HG03139 (cell line): ENCODE results near the gene FAM118B.
A peak's percentile ranks its signal among the peaks of the same experiment; 100 is the strongest.
"Not testable (repeated sequence)": the region's sequence is repeated elsewhere in the genome, so short reads cannot be mapped to it uniquely, and the experiment has no call there.

ENCODE experiments used
- ATAC-seq: cut with Tn5 transposase; IDR thresholded peaks from one replicate; pipeline ENCODE4 v1.9.1; 2021; ENCODE audit not compliant: unreplicated experiment

The FAM118B gene

GRCh38 chr11:126308771-126309170, 97.2 kb downstream of the FAM118B start:
- ATAC-seq = not testable (repeated sequence)

DNA sequence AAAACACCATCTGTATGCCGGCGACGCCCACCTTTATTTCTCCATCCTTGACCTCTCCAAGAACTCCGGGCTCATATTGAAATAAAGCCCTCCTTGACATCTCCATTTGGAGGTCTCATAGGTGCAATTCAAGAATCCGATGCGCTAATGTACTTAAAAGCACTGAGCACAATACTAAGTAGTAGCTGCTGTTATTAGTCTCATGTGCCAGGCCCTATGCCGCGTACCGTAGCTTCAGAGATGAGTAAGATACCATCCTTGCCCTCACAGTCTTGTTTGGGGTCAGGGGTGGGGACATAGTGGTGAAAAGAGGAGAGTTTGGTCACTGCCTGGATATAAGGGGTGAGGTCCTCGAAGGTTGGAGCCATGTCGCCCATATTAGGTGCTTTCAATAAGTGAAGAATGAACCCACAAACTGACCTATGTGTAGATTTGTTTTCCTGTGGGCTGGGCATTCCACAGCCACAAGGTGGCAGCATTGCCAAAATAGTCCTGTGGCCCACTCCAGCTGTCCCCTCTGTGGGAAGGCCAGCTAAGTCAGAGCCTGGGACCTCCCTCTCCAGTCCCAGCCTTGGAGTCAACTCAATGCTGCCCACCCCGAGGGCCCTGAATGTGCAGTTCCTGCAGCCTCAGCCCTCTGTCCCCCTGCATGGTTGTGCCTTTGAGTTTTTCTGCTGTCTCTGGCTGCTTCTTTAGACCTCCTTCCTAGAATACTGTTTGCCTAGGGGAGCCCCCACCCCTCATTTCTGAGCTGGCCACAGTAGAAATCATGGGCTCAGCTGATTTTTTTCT, 98.8 kb downstream of the FAM118B start:
- no peak for ATAC-seq

DNA sequence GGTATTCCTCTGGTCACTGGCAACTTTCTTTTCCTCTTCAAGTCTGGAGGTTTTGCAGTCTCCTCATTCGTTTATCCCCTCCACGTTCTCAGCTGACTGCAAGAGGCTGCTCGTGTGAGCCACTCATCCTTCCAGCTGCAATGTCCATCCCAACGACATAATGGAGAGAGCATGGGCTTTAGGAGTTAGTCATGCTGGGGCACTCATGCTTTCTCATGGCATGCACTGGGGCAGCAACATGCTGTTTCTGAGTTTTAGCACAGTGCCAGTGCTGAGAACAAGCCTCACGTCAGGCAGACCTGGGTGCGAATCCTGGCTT, 99.4 kb downstream of the FAM118B start:
- no peak for ATAC-seq

GRCh38 chr11:126311401-126312291, 100.1 kb downstream of the FAM118B start:
- ATAC-seq = peak; percentile 59
